Esophagus squamous epithelium (tissue), 5 donors: ENCODE data around the gene GLB1L2. TPM values are rescaled to one million over a fixed set of nuclear protein-coding genes. Genes with fewer than 3 reads are reported as not detected.

Experiments
- DNase-seq: peaks from one replicate; lab custom pipeline; 2025; lab: John Stamatoyannopoulos, UW
- H3K27ac ChIP-seq, 4 donors: fragments of 200-600 bp; sonication (generic); one replicate each; pipeline ENCODE4 v1.5.1; 2016 to 2019; ENCODE audit warnings: mild to moderate bottlenecking in 1 of 4
- H3K27me3 ChIP-seq, 4 donors: fragments of 200-600 bp; sonication (generic); 1 replicate in 3 of 4; 2 replicates in 1 of 4; pipeline versions ENCODE4 v1.5.1 to v1.6.0; 2017 to 2021; ENCODE audit warnings: antibody characterized with exemption in 1 of 4
- H3K36me3 ChIP-seq, 3 donors: fragments of 200-600 bp; sonication (generic); one replicate each; pipeline ENCODE4 v1.5.1; 2016 to 2019
- H3K4me1 ChIP-seq, 3 donors: fragments of 200-600 bp; sonication (generic); one replicate each; pipeline ENCODE4 v1.5.1; 2017 to 2019
- H3K4me3 ChIP-seq, 4 donors: fragments of 200-600 bp; sonication (generic); 1 replicate in 3 of 4; 2 replicates in 1 of 4; pipeline ENCODE4 v1.5.1; 2016 to 2019; ENCODE audit warnings: mild to moderate bottlenecking in 2 of 4, moderate library complexity in 1 of 4
- H3K9me3 ChIP-seq, 3 donors: fragments of 200-600 bp; sonication (generic); one replicate each; pipeline ENCODE4 v1.5.1; 2016 to 2019
- POLR2A ChIP-seq, 4 donors: fragments of 450-650 bp; IDR thresholded peaks; one replicate each; pipeline ENCODE4 v1.6.1; 2017; ENCODE audit warnings: antibody characterized with exemption in 4 of 4, mild to moderate bottlenecking in 4 of 4, moderate library complexity in 3 of 4
- WGBS, 2 donors: methylation state at CpG; one replicate each; pipeline ENCODE4 v1.1.5; 2018; 5-methylcytosine and 5-hydroxymethylcytosine counted together
- intact Hi-C: fragments of 100-400 bp; cut with DNase I; formaldehyde crosslinking; loops from one replicate; pipeline ENCODE4 v1.15.0; 2022
- total RNA-seq, 4 donors: library from RNA; depleted of rRNA; stranded (reverse); fragments of >200 nt; gene quantifications; one replicate each; pipeline ENCODE4 v1.1.0, GENCODE V29; 2016
- TF ChIP-seq, protein P1 (sequence below), 6 experiments: fragments of 450-650 bp in 4 of 6; fragments of 200-600 bp in 2 of 6; sonication (generic) in 2 of 6; IDR thresholded peaks; one replicate each; pipeline ENCODE4 v1.5.1; 2016 to 2019; ENCODE audit warnings: antibody characterized with exemption in 6 of 6, mild to moderate bottlenecking in 4 of 6, moderate library complexity in 4 of 6
- donor health status: DM: yes; HTN: yes; CAD: no.

GLB1L2 gene
- total RNA-seq, 4 donors from 2014 or later = 2.8 to 7.8 (median 3.7) TPM

GRCh38 chr11:134409552-134410429, 78.0 kb downstream of the GLB1L2 start:
- WGBS, 2 donors = 64 to 73% methylated on average over 9 to 15 of the region's 15 CpGs
- Histone ChIP-seq H3K4me1 (peaks cover 11 to 18% (median 14%) of the 10 kb centered on the region in 3 donors), H3K9me3 (no peaks in the 10 kb centered on the region), H3K36me3 (no peaks in the 10 kb centered on the region), H3K4me3 (no peak overlapping the region), H3K27ac (no peak overlapping the region), H3K27me3 (peaks cover 0 to 94% (median 20%) of the 10 kb centered on the region in 4 donors)
- intact Hi-C loops = no loop called here
- TF ChIP-seq, protein P1, sequence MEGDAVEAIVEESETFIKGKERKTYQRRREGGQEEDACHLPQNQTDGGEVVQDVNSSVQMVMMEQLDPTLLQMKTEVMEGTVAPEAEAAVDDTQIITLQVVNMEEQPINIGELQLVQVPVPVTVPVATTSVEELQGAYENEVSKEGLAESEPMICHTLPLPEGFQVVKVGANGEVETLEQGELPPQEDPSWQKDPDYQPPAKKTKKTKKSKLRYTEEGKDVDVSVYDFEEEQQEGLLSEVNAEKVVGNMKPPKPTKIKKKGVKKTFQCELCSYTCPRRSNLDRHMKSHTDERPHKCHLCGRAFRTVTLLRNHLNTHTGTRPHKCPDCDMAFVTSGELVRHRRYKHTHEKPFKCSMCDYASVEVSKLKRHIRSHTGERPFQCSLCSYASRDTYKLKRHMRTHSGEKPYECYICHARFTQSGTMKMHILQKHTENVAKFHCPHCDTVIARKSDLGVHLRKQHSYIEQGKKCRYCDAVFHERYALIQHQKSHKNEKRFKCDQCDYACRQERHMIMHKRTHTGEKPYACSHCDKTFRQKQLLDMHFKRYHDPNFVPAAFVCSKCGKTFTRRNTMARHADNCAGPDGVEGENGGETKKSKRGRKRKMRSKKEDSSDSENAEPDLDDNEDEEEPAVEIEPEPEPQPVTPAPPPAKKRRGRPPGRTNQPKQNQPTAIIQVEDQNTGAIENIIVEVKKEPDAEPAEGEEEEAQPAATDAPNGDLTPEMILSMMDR (IDR thresholded peaks at IDR 0.05) = no peak
- TF ChIP-seq POLR2A (IDR thresholded peaks at IDR 0.05) = no peak
- DNase-seq = no peak

GRCh38 chr11:134410766-134411165, 79.0 kb downstream of the GLB1L2 start:
- Histone ChIP-seq H3K27ac (no peak overlapping the region), H3K27me3 (peaks cover 0 to 94% (median 20%) of the 10 kb centered on the region in 4 donors)

GRCh38 chr11:134412203-134413042, 80.6 kb downstream of the GLB1L2 start, which contains the start of gene B3GAT1:
Gene B3GAT1 (minus strand): TSS chr11:134412242. CDS start chr11:134387659, 24,583 bp downstream.
- 0% methylated on average over 1 of the region's 94 CpGs; no CpG with 5 or more reads in 1 of the 2 donors for WGBS, 2 donors
- Histone ChIP-seq H3K27ac (no peak within 1 kb of the TSS), H3K9me3 (no peaks in the 10 kb centered on the region), H3K4me1 (peaks cover 11 to 18% (median 14%) of the 10 kb centered on the region in 3 donors), H3K27me3 (peaks cover 0 to 94% (median 20%) of the 10 kb centered on the region in 4 donors), H3K36me3 (no peaks in the 10 kb centered on the region), H3K4me3 (peak within 1 kb of the TSS; percentile 19 to 65 (median 40))
- TF ChIP-seq, protein P1 (IDR thresholded peaks at IDR 0.05) = no peak
- no peak for TF ChIP-seq POLR2A (IDR thresholded peaks at IDR 0.05)
- intact Hi-C loops = no loop called here
- DNase-seq = no peak

More at GRCh38 chr11:134410766-134411165, 79.0 kb downstream of the GLB1L2 start:
- no peaks in the 10 kb centered on the region for H3K36me3 ChIP-seq
- intact Hi-C loops = no loop called here
- no peak for DNase-seq
- TF ChIP-seq POLR2A (IDR thresholded peaks at IDR 0.05) = no peak
- TF ChIP-seq, protein P1 (IDR thresholded peaks at IDR 0.05) = no peak
- 35 to 76% methylated on average over 2 to 5 of the region's 5 CpGs for WGBS, 2 donors
- H3K4me1 ChIP-seq = peaks cover 11 to 18% (median 14%) of the 10 kb centered on the region in 3 donors
- H3K9me3 ChIP-seq = no peaks in the 10 kb centered on the region
- peak overlapping the region in 2 of 4 donors; percentile 45 to 65 for H3K4me3 ChIP-seq

DNA sequence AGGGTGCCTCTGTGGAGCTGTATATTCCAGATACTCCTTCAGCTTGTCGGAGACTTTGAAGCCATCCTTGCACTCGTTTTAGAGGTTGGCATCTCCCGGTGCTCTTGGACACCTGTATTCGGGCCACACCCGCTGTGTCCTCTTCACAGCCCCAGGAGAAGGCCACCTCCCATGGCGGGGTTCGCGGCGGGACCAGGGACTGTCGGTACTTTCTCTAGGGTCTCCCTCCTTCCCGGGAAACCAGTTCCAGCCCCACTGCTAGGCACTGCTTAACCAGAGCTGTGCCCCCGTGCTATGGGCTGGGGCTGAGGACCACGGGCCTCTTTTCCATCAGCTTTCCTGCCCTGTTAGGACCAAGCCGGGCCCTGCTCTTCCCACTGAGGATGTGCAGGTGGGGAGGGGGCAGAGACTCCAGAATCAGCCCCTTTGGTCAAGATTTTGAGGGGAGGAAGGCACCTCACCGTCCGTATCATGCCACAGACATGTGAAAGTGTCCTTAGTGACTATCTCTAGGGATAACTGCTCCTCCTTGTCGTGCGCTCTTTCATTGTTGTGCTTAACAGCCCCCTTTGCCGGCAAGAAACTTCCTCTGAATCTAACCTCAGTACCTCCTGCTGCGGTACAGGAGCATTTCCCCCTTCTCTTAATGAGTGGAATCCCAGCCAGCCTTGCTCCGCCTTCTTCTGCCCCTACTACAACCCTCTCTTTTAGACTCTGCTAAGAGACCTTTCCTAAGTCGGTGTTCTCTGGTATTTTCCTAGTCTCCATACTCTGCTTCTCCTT, 81.4 kb downstream of the GLB1L2 start:
- WGBS, 2 donors = 19 to 36% methylated on average over 7 to 12 of the region's 22 CpGs
- H3K27me3 ChIP-seq = peaks cover 0 to 94% (median 22%) of the 10 kb centered on the region in 4 donors
- intact Hi-C loops = no loop called here

More for the DNA sequence above, 81.4 kb downstream of the GLB1L2 start:
- Histone ChIP-seq H3K4me1 (peaks cover 11 to 18% (median 14%) of the 10 kb centered on the region in 3 donors), H3K36me3 (no peaks in the 10 kb centered on the region), H3K9me3 (no peaks in the 10 kb centered on the region), H3K27ac (no peak overlapping the region), H3K4me3 (peak overlapping the region in 3 of 4 donors; percentile 34 to 65 (median 45))
- TF ChIP-seq POLR2A (IDR thresholded peaks at IDR 0.05) = no peak
- TF ChIP-seq, protein P1 (IDR thresholded peaks at IDR 0.05) = no peak
- no peak for DNase-seq
